AG20443 (cell line): ENCODE results near the gene SMPDL3B.
"Not testable (repeated sequence)": the region's sequence is repeated elsewhere in the genome, so short reads cannot be mapped to it uniquely, and the experiment has no call there.

Experiments
- DNase-seq: peaks from one replicate; pipeline ENCODE4 v3.0.0; 2012; ENCODE audit warnings: low spot score, mixed read lengths

SMPDL3B gene

GRCh38 chr1:27970401-27970800 is 35.6 kb downstream of the SMPDL3B start:
- peak; percentile 90 for DNase-seq

- no peak for DNase-seq
Measured at GRCh38 chr1:27971674-27972073, 36.9 kb downstream of the SMPDL3B start.

GRCh38 chr1:27972141-27972540 is 37.3 kb downstream of the SMPDL3B start:
- DNase-seq: no peak

GRCh38 chr1:27973771-27974416 is 39.1 kb downstream of the SMPDL3B start:
- no peak for DNase-seq

GRCh38 chr1:27974417-27974781 is 39.6 kb downstream of the SMPDL3B start:
- no peak for DNase-seq

GRCh38 chr1:27979151-27979858 is 44.5 kb downstream of the SMPDL3B start:
- DNase-seq: peak; percentile 60

GRCh38 chr1:27979859-27980201 is 45.0 kb downstream of the SMPDL3B start:
- no peak for DNase-seq

- DNase-seq: no peak
Measured at GRCh38 chr1:27980216-27980845, 45.5 kb downstream of the SMPDL3B start.

- DNase-seq: peak; percentile 17
Measured at GRCh38 chr1:27981145-27981544, 46.3 kb downstream of the SMPDL3B start.

GRCh38 chr1:27990920-27991537 is 56.2 kb downstream of the SMPDL3B start:
- DNase-seq: no peak

- DNase-seq: no peak
Measured at GRCh38 chr1:27992276-27992675, 57.5 kb downstream of the SMPDL3B start.

- DNase-seq: no peak
Measured at GRCh38 chr1:27993241-27993640, 58.4 kb downstream of the SMPDL3B start.

GRCh38 chr1:27994060-27994459 is 59.3 kb downstream of the SMPDL3B start:
- no peak for DNase-seq

- not testable (repeated sequence) for DNase-seq
Measured at GRCh38 chr1:27994526-27994925, 59.7 kb downstream of the SMPDL3B start.

GRCh38 chr1:27999055-27999454 is 64.3 kb downstream of the SMPDL3B start:
- no peak for DNase-seq

GRCh38 chr1:28002600-28002999 is 67.8 kb downstream of the SMPDL3B start:
- DNase-seq: no peak

- not testable (repeated sequence) for DNase-seq
Measured at GRCh38 chr1:28003117-28003516, 68.3 kb downstream of the SMPDL3B start.
